ENCODE measurements around the gene SLC7A8. TPM values are rescaled to one million over a fixed set of nuclear protein-coding genes. Genes with fewer than 3 reads are reported as not detected.

Gene SLC7A8
- polyA plus RNA-seq, 1 experiment = 0.78 TPM

DNA sequence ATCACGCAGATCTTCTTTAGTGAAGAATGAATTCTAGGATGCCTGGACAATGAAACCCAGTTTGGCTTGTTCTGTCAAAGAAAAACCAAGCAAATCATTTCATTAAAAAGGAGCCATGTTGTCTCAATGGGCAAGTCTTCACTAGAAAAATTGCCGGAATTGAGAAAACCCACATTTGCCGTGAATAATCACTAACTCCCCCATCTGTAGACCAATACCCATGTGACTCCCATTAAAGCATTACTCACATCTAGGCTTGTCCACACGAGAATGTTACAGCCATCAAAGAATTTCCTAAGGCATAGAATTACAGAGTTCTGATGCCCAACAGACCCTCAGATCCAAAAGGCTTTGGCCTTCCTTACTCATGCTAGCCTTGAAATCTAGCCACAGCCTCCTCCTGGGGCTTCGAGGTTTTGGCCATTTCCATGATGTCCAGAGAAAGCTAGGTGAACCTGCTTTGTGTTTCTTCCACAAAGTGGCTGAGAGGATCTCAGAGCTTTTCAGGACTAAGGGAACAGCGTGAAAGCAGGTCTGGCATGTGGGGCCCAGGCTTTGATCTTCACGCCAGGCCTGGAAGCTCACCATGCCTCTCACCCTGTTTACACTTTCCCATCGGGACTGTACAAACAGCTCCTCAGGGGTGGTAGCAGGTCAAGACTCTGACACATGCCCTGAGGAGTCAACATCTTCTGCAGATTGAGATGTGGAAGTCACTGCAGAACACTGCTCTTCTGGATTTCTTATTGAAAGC is 12.1 kb downstream of the SLC7A8 start:
- no peak overlapping the region for H3K4me3 ChIP-seq (ENCODE audit: low read depth, low read length)
- ChIA-PET POLR2A (no interaction called here), CTCF (interaction anchor here (0.9 to 22.0 kb wide), 2 partner anchors 16 to 50 kb away, joined by 3 to 818 read pairs; partner anchors contain the start of gene CEBPE)
- H3K9me3 ChIP-seq (ENCODE audit: control insufficient read depth, insufficient read depth, low read length) = no peaks in the 10 kb centered on the region
- TF ChIP-seq, protein P1, sequence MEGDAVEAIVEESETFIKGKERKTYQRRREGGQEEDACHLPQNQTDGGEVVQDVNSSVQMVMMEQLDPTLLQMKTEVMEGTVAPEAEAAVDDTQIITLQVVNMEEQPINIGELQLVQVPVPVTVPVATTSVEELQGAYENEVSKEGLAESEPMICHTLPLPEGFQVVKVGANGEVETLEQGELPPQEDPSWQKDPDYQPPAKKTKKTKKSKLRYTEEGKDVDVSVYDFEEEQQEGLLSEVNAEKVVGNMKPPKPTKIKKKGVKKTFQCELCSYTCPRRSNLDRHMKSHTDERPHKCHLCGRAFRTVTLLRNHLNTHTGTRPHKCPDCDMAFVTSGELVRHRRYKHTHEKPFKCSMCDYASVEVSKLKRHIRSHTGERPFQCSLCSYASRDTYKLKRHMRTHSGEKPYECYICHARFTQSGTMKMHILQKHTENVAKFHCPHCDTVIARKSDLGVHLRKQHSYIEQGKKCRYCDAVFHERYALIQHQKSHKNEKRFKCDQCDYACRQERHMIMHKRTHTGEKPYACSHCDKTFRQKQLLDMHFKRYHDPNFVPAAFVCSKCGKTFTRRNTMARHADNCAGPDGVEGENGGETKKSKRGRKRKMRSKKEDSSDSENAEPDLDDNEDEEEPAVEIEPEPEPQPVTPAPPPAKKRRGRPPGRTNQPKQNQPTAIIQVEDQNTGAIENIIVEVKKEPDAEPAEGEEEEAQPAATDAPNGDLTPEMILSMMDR (IDR thresholded peaks at IDR 0.05; ENCODE audit: low read depth, low read length) = no peak
- H3K27ac ChIP-seq (ENCODE audit: low read depth, low read length) = no peak overlapping the region
- no peak for DNase-seq (ENCODE audit: low read depth, low spot score)
- peaks cover 9% of the 10 kb centered on the region for H3K27me3 ChIP-seq (ENCODE audit: control insufficient read depth, insufficient read depth, low read length)

DNA sequence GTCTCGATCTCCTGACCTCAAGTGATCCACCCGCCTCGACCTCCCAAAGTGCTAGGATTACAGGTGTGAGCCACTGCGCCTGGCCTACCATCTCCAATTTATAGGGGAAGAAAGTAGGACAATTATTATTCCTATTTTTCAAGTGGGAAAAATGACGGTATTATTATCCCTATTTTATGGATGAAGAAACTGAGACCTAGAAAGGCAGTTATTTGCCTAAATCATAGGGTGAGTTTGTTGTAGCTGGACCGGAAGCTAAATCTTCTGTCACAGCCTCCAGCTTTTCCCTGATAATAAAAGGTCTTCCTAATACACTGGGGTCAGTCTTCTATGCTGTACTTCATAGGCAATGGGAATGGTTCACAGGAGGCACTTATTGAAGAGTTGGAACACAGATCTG is 13.8 kb downstream of the SLC7A8 start:
- Histone ChIP-seq H3K9me3 (ENCODE audit: control insufficient read depth, insufficient read depth, low read length) (no peaks in the 10 kb centered on the region), H3K4me3 (ENCODE audit: low read depth, low read length) (no peak overlapping the region), H3K27ac (ENCODE audit: low read depth, low read length) (no peak overlapping the region), H3K27me3 (ENCODE audit: control insufficient read depth, insufficient read depth, low read length) (peaks cover 13% of the 10 kb centered on the region)
- TF ChIP-seq, protein P1 (IDR thresholded peaks at IDR 0.05; ENCODE audit: low read depth, low read length) = no peak
- CTCF ChIA-PET = interaction anchor here (1.1 to 22.0 kb wide), 2 partner anchors 17 to 48 kb away, joined by 3 to 818 read pairs; partner anchors contain the start of gene CEBPE
- POLR2A ChIA-PET = no interaction called here
- no peak for DNase-seq (ENCODE audit: low read depth, low spot score)

DNA sequence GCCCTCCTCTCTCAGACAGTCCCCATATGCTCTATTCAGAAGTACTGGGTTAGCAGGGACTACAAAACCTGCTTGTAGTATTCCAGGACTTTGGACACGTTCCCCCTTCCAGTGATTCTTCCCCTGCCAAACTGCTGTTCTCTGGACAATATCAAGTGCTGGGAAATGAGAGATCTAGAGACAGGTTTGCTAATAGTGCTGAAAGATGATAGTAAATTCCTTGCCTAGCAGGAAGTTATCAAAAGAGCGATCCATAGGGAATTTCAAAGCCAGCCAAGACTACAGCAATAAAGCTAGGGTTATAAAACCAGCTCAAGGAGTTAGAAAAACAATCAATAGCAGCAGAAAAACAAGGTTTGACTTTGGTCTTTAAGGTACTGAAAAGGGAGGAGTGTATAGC is 15.2 kb downstream of the SLC7A8 start:
- POLR2A ChIA-PET = no interaction called here
- Histone ChIP-seq H3K9me3 (ENCODE audit: control insufficient read depth, insufficient read depth, low read length) (no peaks in the 10 kb centered on the region), H3K27ac (ENCODE audit: low read depth, low read length) (no peak overlapping the region), H3K4me3 (ENCODE audit: low read depth, low read length) (no peak overlapping the region), H3K27me3 (ENCODE audit: control insufficient read depth, insufficient read depth, low read length) (peaks cover 13% of the 10 kb centered on the region)
- TF ChIP-seq, protein P1 (IDR thresholded peaks at IDR 0.05; ENCODE audit: low read depth, low read length) = no peak
- CTCF ChIA-PET = interaction anchor here (2.2 kb wide), 1 partner anchor 48 kb away, joined by 9 read pairs; no protein-coding TSS in a partner anchor
- no peak for DNase-seq (ENCODE audit: low read depth, low spot score)

DNA sequence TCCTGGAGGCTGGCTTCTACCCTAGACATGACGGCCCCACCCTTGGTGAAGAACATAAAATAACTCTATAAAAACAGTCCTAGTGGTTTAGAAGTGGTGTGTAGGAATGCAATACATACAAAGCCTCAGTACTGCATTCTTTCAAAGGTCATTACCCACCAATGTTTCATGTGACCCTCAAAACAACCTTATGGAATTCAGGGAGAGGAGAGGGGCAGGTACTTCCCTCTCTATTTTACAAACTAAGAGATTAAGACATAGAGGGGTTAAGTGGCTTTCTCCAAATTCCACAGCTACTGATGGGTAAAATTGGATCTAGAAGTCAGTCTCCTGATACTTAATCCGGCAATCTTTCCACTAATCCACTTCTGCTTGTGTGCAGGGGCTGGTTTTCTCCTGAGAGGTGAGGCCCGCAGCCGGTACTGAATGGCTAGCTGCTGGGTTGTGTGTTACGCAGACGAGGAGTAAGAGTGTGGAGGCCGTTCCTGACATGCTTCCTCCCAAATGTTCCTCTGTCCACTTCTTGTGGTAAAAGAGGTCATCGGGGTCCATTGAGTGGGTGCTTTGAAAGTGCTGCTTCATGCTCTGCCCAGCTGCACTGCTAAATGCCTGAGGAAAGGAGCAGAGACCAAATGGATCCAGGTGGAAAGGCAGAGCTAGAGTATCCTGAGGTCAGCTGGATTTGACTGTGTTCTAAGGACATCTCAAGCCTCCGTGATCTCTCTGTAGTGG is 16.2 kb downstream of the SLC7A8 start:
- Histone ChIP-seq H3K27ac (ENCODE audit: low read depth, low read length) (no peak overlapping the region), H3K27me3 (ENCODE audit: control insufficient read depth, insufficient read depth, low read length) (peaks cover 11% of the 10 kb centered on the region), H3K4me3 (ENCODE audit: low read depth, low read length) (no peak overlapping the region), H3K9me3 (ENCODE audit: control insufficient read depth, insufficient read depth, low read length) (no peaks in the 10 kb centered on the region)
- ChIA-PET POLR2A (no interaction called here), CTCF (interaction anchor here (2.2 kb wide), 1 partner anchor 47 kb away, joined by 9 read pairs; no protein-coding TSS in a partner anchor)
- TF ChIP-seq, protein P1 (IDR thresholded peaks at IDR 0.05; ENCODE audit: low read depth, low read length) = no peak
- DNase-seq (ENCODE audit: low read depth, low spot score) = no peak

DNA sequence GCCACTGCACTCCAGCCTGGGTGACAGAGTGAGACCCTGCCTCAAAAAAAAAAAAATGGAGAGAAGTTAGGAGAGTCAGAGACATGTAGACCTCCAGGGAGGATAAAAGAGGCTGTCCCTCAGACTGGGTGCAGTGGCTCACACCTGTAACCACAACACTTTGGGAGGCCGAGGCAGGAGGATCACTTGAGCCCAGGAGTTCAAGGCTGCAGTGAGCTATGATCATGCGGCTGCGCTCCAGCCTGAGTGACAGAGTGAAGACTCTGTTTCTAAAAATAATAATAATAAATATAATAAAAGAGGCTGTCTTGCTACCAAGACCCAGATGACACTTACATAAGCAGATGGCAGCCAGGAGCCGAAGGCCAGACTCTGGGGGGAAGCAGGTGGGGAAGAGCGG is 18.5 kb downstream of the SLC7A8 start:
- Histone ChIP-seq H3K9me3 (ENCODE audit: control insufficient read depth, insufficient read depth, low read length) (no peaks in the 10 kb centered on the region), H3K27me3 (ENCODE audit: control insufficient read depth, insufficient read depth, low read length) (peaks cover 11% of the 10 kb centered on the region), H3K27ac (ENCODE audit: low read depth, low read length) (no peak overlapping the region), H3K4me3 (ENCODE audit: low read depth, low read length) (no peak overlapping the region)
- ChIA-PET CTCF (interaction anchor here (6.6 kb wide), 1 partner anchor 44 kb away, joined by 46 read pairs; no protein-coding TSS in a partner anchor), POLR2A (no interaction called here)
- DNase-seq (ENCODE audit: low read depth, low spot score) = no peak
- TF ChIP-seq, protein P1 (IDR thresholded peaks at IDR 0.05; ENCODE audit: low read depth, low read length) = no peak

Measured in AG04450 (cell line).